GM23338 (cell line): ENCODE measurements around the gene IL15RA. TPM values are rescaled to one million over a fixed set of nuclear protein-coding genes. Genes with fewer than 3 reads are reported as not detected.

Experiments
- ATAC-seq: fragments of 200-7000 bp; cut with Tn5 transposase; 3 replicates; pipeline ENCODE4 v1.9.1; 2020
- DNase-seq: peaks from one replicate; pipeline ENCODE4 v3.0.0-alpha.2; 2015; ENCODE audit warnings: low spot score
- H2AFZ ChIP-seq: fragments of 200-600 bp; sonication (generic); 2 replicates; pipeline ENCODE4 v1.8.0; 2016; ENCODE audit warnings: antibody characterized with exemption, mild to moderate bottlenecking, moderate library complexity
- H3F3A ChIP-seq: fragments of 200-600 bp; sonication (generic); replicated peaks from 2 replicates; pipeline ENCODE4 v1.8.0; 2017; ENCODE audit warnings: antibody characterized with exemption, mixed run types, low read depth
- H3K27ac ChIP-seq: fragments of 200-600 bp; sonication (generic); 2 replicates; pipeline ENCODE4 v1.6.1; 2016; ENCODE audit warnings: low read depth
- H3K27me3 ChIP-seq: fragments of 200-600 bp; sonication (generic); 2 replicates; pipeline ENCODE4 v1.8.0; 2016; ENCODE audit warnings: mild to moderate bottlenecking, mixed run types, moderate library complexity; ENCODE audit not compliant: insufficient read depth
- H3K36me3 ChIP-seq: fragments of 200-600 bp; sonication (generic); 2 replicates; pipeline ENCODE4 v1.8.0; 2016; ENCODE audit warnings: mild to moderate bottlenecking; ENCODE audit not compliant: insufficient read depth
- H3K4me1 ChIP-seq: fragments of 200-600 bp; sonication (generic); 2 replicates; pipeline ENCODE4 v1.8.0; 2016; ENCODE audit warnings: mild to moderate bottlenecking, moderate library complexity; ENCODE audit not compliant: insufficient read depth
- H3K4me2 ChIP-seq: fragments of 200-600 bp; sonication (generic); 2 replicates; pipeline ENCODE4 v1.7.1; 2017; ENCODE audit warnings: mixed run types
- H3K4me3 ChIP-seq: fragments of 200-600 bp; sonication (generic); 2 replicates; pipeline ENCODE4 v1.6.1; 2016; ENCODE audit warnings: mixed run types
- H3K79me2 ChIP-seq: fragments of 200-600 bp; sonication (generic); replicated peaks from 2 replicates; pipeline ENCODE4 v1.8.0; 2017; ENCODE audit warnings: mild to moderate bottlenecking; ENCODE audit not compliant: insufficient read depth
- H3K9me2 ChIP-seq: fragments of 200-600 bp; sonication (generic); 2 replicates; pipeline ENCODE4 v1.8.0; 2017; ENCODE audit not compliant: insufficient read depth
- H4K20me1 ChIP-seq: fragments of 200-600 bp; sonication (generic); replicated peaks from 2 replicates; pipeline ENCODE4 v1.8.0; 2017; ENCODE audit warnings: mild to moderate bottlenecking; ENCODE audit not compliant: insufficient read depth
- H3K27ac Mint-ChIP-seq: 2 replicates; pipeline ENCODE4 v1.8.0; 2020; ENCODE audit warnings: inconsistent platforms, mild to moderate bottlenecking, moderate library complexity, mixed read lengths
- H3K27me3 Mint-ChIP-seq: 3 replicates; pipeline ENCODE4 v1.8.0; 2022; ENCODE audit warnings: low read depth, mild to moderate bottlenecking, moderate library complexity, mixed read lengths, inconsistent platforms; ENCODE audit not compliant: insufficient read depth, poor library complexity
- H3K36me3 Mint-ChIP-seq: 3 replicates; pipeline ENCODE4 v1.8.0; 2021; ENCODE audit warnings: low read depth, mild to moderate bottlenecking, inconsistent platforms, moderate library complexity, mixed read lengths
- H3K4me1 Mint-ChIP-seq: 3 replicates; pipeline ENCODE4 v1.8.0; 2020; ENCODE audit warnings: mild to moderate bottlenecking, inconsistent platforms, mixed read lengths
- H3K4me3 Mint-ChIP-seq: 3 replicates; pipeline ENCODE4 v1.8.0; 2021; ENCODE audit warnings: moderate library complexity, mild to moderate bottlenecking, inconsistent platforms, mixed read lengths
- H3K9me3 Mint-ChIP-seq: 3 replicates; pipeline ENCODE4 v1.8.0; 2020; ENCODE audit warnings: moderate library complexity, mild to moderate bottlenecking, inconsistent platforms, mixed read lengths
- CREB1 ChIP-seq: fragments of 250-450 bp; sonication (Bioruptor Pico); IDR thresholded peaks from 2 replicates; pipeline ENCODE4 v1.5.0; 2020; ENCODE audit warnings: low read depth, mild to moderate bottlenecking, moderate library complexity
- CTCF ChIP-seq, 2 experiments: fragments of 200-600 bp in 1 of 2; sonication (generic) in 1 of 2; conservative IDR thresholded peaks; 2 replicates each; pipeline versions ENCODE4 v1.5.1 to v1.6.1; 2016 to 2017; ENCODE audit warnings: antibody characterized with exemption in 2 of 2, low read depth in 2 of 2, mild to moderate bottlenecking in 2 of 2, moderate library complexity in 1 of 2
- EZH2 ChIP-seq: fragments of 200-600 bp; sonication (generic); IDR thresholded peaks from one replicate; pipeline ENCODE4 v1.8.0; 2017; ENCODE audit warnings: antibody characterized with exemption, mild to moderate bottlenecking, low read depth; ENCODE audit not compliant: unreplicated experiment
- EZH2phosphoT487 ChIP-seq: fragments of 200-600 bp; sonication (generic); IDR thresholded peaks from one replicate; pipeline ENCODE4 v1.8.1; 2018; ENCODE audit warnings: antibody characterized with exemption; ENCODE audit not compliant: unreplicated experiment
- POLR2AphosphoS5 ChIP-seq: IDR thresholded peaks from 2 replicates; pipeline ENCODE4 v1.6.1; 2016; ENCODE audit warnings: antibody characterized with exemption, low read depth
- STAT1 ChIP-seq: IDR thresholded peaks from one replicate; pipeline ENCODE4 v1.6.1; 2016; ENCODE audit warnings: antibody characterized with exemption; ENCODE audit not compliant: unreplicated experiment
- ZNF114 ChIP-seq: fragments of 250-450 bp; sonication (Bioruptor Pico); IDR thresholded peaks from 2 replicates; pipeline ENCODE4 v1.5.0; 2020; ENCODE audit warnings: mild to moderate bottlenecking, moderate library complexity
- ZNF331 ChIP-seq: fragments of 250-450 bp; sonication (Bioruptor Pico); IDR thresholded peaks from 2 replicates; pipeline ENCODE4 v1.5.0; 2020; ENCODE audit warnings: low read depth, mild to moderate bottlenecking, moderate library complexity
- polyA plus RNA-seq: library from polyadenylated mRNA; unstranded; fragments of >200 nt; fragmentation: Nextera tagmentation; extraction: Ambion mirVana; gene quantifications from 2 replicates; pipeline ENCODE4 v1.2.1, GENCODE V29; 2016
- total RNA-seq: library from RNA; depleted of rRNA; stranded (reverse); fragments of >200 nt; shearing (Covaris generic); gene quantifications from 2 replicates; pipeline ENCODE4 v1.2.3, GENCODE V29; 2014
- TF ChIP-seq, protein P1 (sequence below): IDR thresholded peaks from one replicate; pipeline ENCODE4 v1.6.1; 2018; ENCODE audit warnings: antibody characterized with exemption; ENCODE audit not compliant: unreplicated experiment
- TF ChIP-seq, protein P2 (sequence below): IDR thresholded peaks from 2 replicates; pipeline ENCODE4 v1.6.1; 2016; ENCODE audit warnings: antibody characterized with exemption

IL15RA gene
- total and polyA plus RNA-seq, 2 experiments from 2014 or later, result 1.6 to 2.2 TPM

DNA sequence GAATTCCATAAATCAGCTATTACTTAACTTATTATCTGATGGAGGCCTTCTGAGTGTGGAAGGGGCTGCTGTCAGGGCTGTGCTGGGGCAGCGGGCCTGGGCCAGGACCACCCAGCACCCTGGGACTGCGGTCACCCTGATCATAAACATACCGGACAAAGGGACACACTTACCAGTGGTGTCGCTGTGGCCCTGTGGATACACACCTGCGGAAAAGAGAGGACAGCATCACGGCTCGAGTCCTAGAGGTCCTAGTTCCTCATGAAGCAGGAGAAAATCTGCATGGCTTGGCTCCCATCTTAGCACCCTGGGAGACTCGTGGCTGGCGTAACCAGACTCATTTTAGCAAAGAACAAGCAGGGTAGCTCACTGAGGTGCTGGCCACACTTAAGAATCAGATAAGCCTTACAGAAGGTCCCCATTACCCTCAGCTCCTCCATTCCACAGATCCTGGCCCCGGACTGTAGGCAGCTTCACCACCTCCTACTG, 17.7 kb downstream of the IL15RA start (continued):
- TF ChIP-seq, protein P1, sequence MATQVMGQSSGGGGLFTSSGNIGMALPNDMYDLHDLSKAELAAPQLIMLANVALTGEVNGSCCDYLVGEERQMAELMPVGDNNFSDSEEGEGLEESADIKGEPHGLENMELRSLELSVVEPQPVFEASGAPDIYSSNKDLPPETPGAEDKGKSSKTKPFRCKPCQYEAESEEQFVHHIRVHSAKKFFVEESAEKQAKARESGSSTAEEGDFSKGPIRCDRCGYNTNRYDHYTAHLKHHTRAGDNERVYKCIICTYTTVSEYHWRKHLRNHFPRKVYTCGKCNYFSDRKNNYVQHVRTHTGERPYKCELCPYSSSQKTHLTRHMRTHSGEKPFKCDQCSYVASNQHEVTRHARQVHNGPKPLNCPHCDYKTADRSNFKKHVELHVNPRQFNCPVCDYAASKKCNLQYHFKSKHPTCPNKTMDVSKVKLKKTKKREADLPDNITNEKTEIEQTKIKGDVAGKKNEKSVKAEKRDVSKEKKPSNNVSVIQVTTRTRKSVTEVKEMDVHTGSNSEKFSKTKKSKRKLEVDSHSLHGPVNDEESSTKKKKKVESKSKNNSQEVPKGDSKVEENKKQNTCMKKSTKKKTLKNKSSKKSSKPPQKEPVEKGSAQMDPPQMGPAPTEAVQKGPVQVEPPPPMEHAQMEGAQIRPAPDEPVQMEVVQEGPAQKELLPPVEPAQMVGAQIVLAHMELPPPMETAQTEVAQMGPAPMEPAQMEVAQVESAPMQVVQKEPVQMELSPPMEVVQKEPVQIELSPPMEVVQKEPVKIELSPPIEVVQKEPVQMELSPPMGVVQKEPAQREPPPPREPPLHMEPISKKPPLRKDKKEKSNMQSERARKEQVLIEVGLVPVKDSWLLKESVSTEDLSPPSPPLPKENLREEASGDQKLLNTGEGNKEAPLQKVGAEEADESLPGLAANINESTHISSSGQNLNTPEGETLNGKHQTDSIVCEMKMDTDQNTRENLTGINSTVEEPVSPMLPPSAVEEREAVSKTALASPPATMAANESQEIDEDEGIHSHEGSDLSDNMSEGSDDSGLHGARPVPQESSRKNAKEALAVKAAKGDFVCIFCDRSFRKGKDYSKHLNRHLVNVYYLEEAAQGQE, result no peak
- TF ChIP-seq EZH2phosphoT487, result no peak
- TF ChIP-seq, protein P2, sequence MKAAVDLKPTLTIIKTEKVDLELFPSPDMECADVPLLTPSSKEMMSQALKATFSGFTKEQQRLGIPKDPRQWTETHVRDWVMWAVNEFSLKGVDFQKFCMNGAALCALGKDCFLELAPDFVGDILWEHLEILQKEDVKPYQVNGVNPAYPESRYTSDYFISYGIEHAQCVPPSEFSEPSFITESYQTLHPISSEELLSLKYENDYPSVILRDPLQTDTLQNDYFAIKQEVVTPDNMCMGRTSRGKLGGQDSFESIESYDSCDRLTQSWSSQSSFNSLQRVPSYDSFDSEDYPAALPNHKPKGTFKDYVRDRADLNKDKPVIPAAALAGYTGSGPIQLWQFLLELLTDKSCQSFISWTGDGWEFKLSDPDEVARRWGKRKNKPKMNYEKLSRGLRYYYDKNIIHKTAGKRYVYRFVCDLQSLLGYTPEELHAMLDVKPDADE, result no peak
- no peak for TF ChIP-seq STAT1

DNA sequence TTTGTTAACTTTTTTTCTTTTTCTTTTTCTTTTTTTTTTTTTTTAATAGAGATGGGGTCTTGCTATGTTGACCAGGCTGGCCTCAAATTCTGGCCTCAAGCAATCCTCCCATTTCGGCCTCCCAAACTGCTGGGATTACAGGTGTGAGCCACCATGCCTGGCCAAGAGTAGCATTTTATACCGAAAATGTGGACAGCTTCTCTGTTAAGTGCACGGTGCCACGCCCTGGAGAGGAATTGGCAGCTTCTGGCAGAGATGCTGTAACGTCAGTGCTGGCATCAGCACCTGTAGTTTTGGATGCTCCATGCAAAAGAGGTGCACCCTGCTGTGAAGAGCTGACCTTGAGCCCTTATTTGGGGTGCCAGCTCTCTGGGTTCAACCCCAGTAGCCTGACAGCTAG, 18.2 kb downstream of the IL15RA start:
- no peaks in the 10 kb centered on the region for H3K36me3 ChIP-seq
- no peak for TF ChIP-seq CTCF (conservative IDR thresholded peaks at IDR 0.05; ENCODE audit: low read depth in 2 of 2)
- no peak for TF ChIP-seq EZH2phosphoT487
- no peak for TF ChIP-seq POLR2AphosphoS5
- TF ChIP-seq ZNF114 (CRISPR knock-in tag), result no peak
- no peak for TF ChIP-seq CREB1 (CRISPR knock-in tag)
- no peak for TF ChIP-seq ZNF331 (CRISPR knock-in tag)
- TF ChIP-seq STAT1, result no peak
- TF ChIP-seq EZH2, result no peak
- TF ChIP-seq, protein P1, result no peak

More for the DNA sequence above, 18.2 kb downstream of the IL15RA start:
- Mint-ChIP-seq H3K9me3 (no peaks in the 10 kb centered on the region), H3K36me3 (no peaks in the 10 kb centered on the region), H3K4me1 (peaks cover 5% of the 10 kb centered on the region), H3K4me3 (no peak overlapping the region), H3K27me3 (peaks cover 7% of the 10 kb centered on the region), H3K27ac (no peak overlapping the region)
- no peaks in the 10 kb centered on the region for H4K20me1 ChIP-seq
- H2AFZ ChIP-seq, result no peak overlapping the region
- no peaks in the 10 kb centered on the region for H3F3A ChIP-seq
- no peaks in the 10 kb centered on the region for H3K79me2 ChIP-seq
- no peak for DNase-seq
- no peaks in the 10 kb centered on the region for H3K4me1 ChIP-seq
- H3K4me3 ChIP-seq, result no peak overlapping the region
- no peaks in the 10 kb centered on the region for H3K9me2 ChIP-seq
- no peak overlapping the region for H3K4me2 ChIP-seq
- no peak overlapping the region for H3K27ac ChIP-seq
- no peak for ATAC-seq
- H3K27me3 ChIP-seq, result no peaks in the 10 kb centered on the region
